Measurements from ENCODE around the gene HCRTR1. TPM values are rescaled to one million over a fixed set of nuclear protein-coding genes. Genes with fewer than 3 reads are reported as not detected.

Gene HCRTR1
- total and polyA plus RNA-seq, 2 of the 8 experiments (the other 6 are each of a cell fraction or from before 2014, with no cell fraction given) = 0.35 to 0.39 TPM

GRCh38 chr1:31571340-31572295, 45.9 kb upstream of the HCRTR1 start (continued):
- TF ChIP-seq ZNF274 (IDR thresholded peaks at IDR 0.05; ENCODE audit: borderline replicate concordance, extremely low read depth, low read length) = no peak
- no peak for TF ChIP-seq SAP30 (IDR thresholded peaks at IDR 0.05; ENCODE audit: insufficient read depth, insufficient replicate concordance, low read length)
